SK-N-MC (cell line): Measurements from ENCODE around the gene PRDM16.

Experiments used
- EZH2 ChIP-seq: fragments of 200-600 bp; sonication (generic); IDR thresholded peaks from one replicate; pipeline ENCODE4 v1.6.1; 2017; ENCODE audit warnings: antibody characterized with exemption
- POLR2AphosphoS5 ChIP-seq: IDR thresholded peaks from 2 replicates; pipeline ENCODE4 v1.6.1; 2012; ENCODE audit warnings: mild to moderate bottlenecking, low read depth, low read length, borderline replicate concordance

- TF ChIP-seq POLR2AphosphoS5 (no peak), EZH2 (peak; percentile 27)
These were observed 224.0 kb downstream of the PRDM16 start for GRCh38 chr1:3292868-3293562.
